ENCODE results near the gene PBLD.

GRCh38 chr10:68359189-68359588, 26.5 kb upstream of the PBLD start:
- TF ChIP-seq CTCF (IDR thresholded peaks at IDR 0.05 in 8 of 11, conservative IDR thresholded peaks at IDR 0.05 in 3 of 11) (no peak), POLR2A (IDR thresholded peaks at IDR 0.05) (no peak)

Measured in spleen (tissue), 7 donors.